RWPE1 (cell line): ENCODE results near the gene ANGPTL8.

Experiments used
- CTCF ChIA-PET: fragments of 350-600 bp; sonication (Branson Sonifier 250); formaldehyde crosslinking; extraction: SDS; loops from one replicate; lab custom pipeline; 2021; lab: Yijun Ruan, JAX
- POLR2A ChIA-PET: fragments of 400-600 bp; formaldehyde crosslinking; extraction: SDS; loops from one replicate; lab custom pipeline; 2020; ENCODE audit warnings: antibody characterized with exemption; ENCODE audit not compliant: low non-redundant PET; lab: Yijun Ruan, JAX
- DNase-seq: peaks from one replicate; pipeline ENCODE4 v3.0.0; 2012; ENCODE audit warnings: low spot score
- H3K27ac ChIP-seq: fragments of 450-650 bp; 2 replicates; pipeline ENCODE4 v1.5.1; 2017
- CTCF ChIP-seq: fragments of 450-650 bp; conservative IDR thresholded peaks from 2 replicates; pipeline ENCODE4 v1.5.1; 2017; ENCODE audit warnings: low read depth, mild to moderate bottlenecking

The ANGPTL8 gene

DNA sequence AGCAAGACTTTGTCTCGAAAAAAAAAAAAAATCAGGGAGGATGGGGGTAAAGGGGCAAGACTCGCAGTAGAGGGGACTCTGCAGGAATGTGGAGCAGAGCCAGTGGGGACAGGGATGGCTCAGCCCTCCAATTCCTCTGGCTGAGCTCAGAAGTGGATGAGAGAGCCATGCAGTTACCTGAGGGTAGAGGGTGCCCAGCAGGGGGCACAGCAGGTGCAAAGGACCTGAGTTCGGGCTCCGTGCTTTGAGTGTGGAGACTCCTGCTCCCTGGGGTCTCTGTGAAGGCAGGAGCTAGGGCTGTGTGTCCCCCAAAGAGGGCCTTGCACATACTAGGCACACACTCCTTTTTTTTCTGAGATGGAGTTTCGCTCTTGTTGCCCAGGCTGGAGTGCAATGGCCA, 15.2 kb downstream of the ANGPTL8 start:
- no peak for TF ChIP-seq CTCF
- H3K27ac ChIP-seq = 0 out of 2 replicates have a peak overlapping the region, but pooled peaks have one; percentile 6
- DNase-seq = no peak
- POLR2A ChIA-PET = no interaction called here
- CTCF ChIA-PET = interaction anchor here (0.5 to 1.1 kb wide), 3 partner anchors 9 to 175 kb away, joined by 3 to 4 read pairs (median 3); no protein-coding TSS in a partner anchor

DNA sequence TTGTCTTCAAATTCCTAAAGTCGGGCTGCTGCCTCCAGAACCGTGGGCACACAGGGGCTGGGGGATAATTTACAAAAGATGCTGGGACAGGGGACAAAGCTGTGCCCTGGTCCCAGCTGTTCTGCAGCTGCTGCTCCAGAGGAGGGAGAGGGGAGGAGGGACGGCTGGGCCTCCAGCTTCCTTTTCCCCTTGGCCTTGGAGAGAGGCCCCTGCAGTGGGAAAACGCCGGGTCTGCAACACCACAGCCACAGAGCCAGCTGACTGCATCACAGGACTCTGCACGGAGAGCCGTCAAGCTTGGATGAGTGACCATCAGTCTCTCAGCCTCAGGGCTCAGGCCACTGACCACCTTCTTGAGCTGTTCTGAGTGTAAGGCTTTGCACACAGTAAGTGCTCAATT, 16.8 kb downstream of the ANGPTL8 start:
- CTCF ChIA-PET = interaction anchor here (1.1 kb wide), 1 partner anchor 226 kb away, joined by 3 read pairs; no protein-coding TSS in a partner anchor
- DNase-seq = no peak
- no peak for TF ChIP-seq CTCF
- POLR2A ChIA-PET = interaction anchor here (1.1 kb wide), 1 partner anchor 87 kb away, joined by 3 read pairs; no protein-coding TSS in a partner anchor
- H3K27ac ChIP-seq = peak overlapping the region; percentile 49

- CTCF ChIA-PET = interaction anchor here (0.6 to 0.7 kb wide), 2 partner anchors 127 to 312 kb away, joined by 3 to 6 read pairs; no protein-coding TSS in a partner anchor
- TF ChIP-seq CTCF = no peak
- no peak for DNase-seq
- POLR2A ChIA-PET = no interaction called here
- H3K27ac ChIP-seq = 0 out of 2 replicates have a peak overlapping the region, but pooled peaks have one; percentile 49
These were observed 18.5 kb downstream of the ANGPTL8 start for GRCh38 chr19:11257846-11258380.

GRCh38 chr19:11260996-11261395, 21.6 kb downstream of the ANGPTL8 start:
- H3K27ac ChIP-seq = peak overlapping the region; percentile 95
- DNase-seq = no peak
- ChIA-PET CTCF (no interaction called here), POLR2A (no interaction called here)
- TF ChIP-seq CTCF = no peak

GRCh38 chr19:11261431-11261970, 22.1 kb downstream of the ANGPTL8 start:
- ChIA-PET CTCF (interaction anchor here (0.6 kb wide), 1 partner anchor 887 kb away, joined by 4 read pairs; no protein-coding TSS in a partner anchor), POLR2A (no interaction called here)
- no peak for DNase-seq
- TF ChIP-seq CTCF = no peak
- H3K27ac ChIP-seq = peak overlapping the region; percentile 95

GRCh38 chr19:11261971-11262839, 22.8 kb downstream of the ANGPTL8 start, which contains the start of gene DOCK6:
DOCK6 (minus strand) TSS chr19:11262524; CDS start chr19:11262440, 84 bp downstream.
- H3K27ac ChIP-seq = peak within 1 kb of the TSS; percentile 95
- ChIA-PET POLR2A (no interaction called here), CTCF (interaction anchor here (0.5 to 0.6 kb wide), 3 partner anchors 293 to 887 kb away, joined by 3 to 4 read pairs (median 4); no protein-coding TSS in a partner anchor)
- DNase-seq = no peak
- peak; percentile 56 for TF ChIP-seq CTCF
